HG03025 (cell line): ENCODE results near the gene WDR11.
"Not testable (repeated sequence)": the region's sequence is repeated elsewhere in the genome, so short reads cannot be mapped to it uniquely, and the experiment has no call there.

Source experiments
- ATAC-seq: cut with Tn5 transposase; IDR thresholded peaks from one replicate; pipeline ENCODE4 v1.9.1; 2021; ENCODE audit warnings: mild to moderate bottlenecking, moderate library complexity; ENCODE audit not compliant: unreplicated experiment, low FRiP score

Gene WDR11

GRCh38 chr10:120838941-120839340 lies 12.2 kb upstream of the WDR11 start:
- ATAC-seq: no peak

- ATAC-seq: no peak
Measured at GRCh38 chr10:120841522-120842189, 9.5 kb upstream of the WDR11 start.

DNA sequence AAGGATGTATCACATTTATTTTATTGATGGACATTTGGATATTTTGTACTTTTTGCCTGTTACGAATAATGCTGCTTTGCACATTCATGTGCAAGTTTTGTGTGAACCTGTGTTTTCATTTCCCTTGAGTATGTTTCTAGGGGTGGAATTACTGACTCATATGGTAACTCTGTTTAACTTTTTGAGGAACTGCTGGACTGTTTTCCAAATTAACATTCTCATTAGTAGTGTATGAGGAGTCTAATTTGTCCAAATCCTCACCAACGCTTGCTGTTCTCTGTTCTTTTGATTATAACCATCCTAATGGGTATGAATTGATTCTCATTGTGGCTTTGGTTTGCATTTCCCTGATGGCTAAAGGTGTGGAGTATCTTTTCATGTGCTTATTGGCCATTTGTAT lies 3.2 kb downstream of the WDR11 start:
- no peak for ATAC-seq

GRCh38 chr10:120861178-120861855 lies 10.2 kb downstream of the WDR11 start:
- ATAC-seq: no peak

- ATAC-seq: no peak
Measured at GRCh38 chr10:120873741-120874140, 22.6 kb downstream of the WDR11 start.

GRCh38 chr10:120883071-120883470 lies 31.9 kb downstream of the WDR11 start:
- no peak for ATAC-seq

DNA sequence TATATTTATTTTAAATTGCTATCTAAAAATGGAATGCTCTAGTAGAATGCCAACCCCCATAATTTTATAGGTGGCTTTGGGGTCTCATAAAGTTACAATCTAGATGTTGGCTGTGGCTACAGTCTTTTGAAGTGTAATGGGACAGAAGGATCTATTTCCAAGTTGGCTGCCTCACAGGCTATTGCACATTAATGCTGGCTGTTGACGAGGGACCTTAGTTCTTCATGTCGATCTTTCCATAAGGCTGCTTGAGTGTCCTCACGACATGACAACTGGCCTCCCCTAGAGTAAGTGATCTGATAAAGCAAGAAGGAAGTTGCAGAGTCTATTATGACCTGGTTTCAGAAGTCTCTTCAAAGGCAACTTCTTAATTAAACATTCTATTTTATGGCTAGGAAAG lies 36.3 kb downstream of the WDR11 start:
- no peak for ATAC-seq

DNA sequence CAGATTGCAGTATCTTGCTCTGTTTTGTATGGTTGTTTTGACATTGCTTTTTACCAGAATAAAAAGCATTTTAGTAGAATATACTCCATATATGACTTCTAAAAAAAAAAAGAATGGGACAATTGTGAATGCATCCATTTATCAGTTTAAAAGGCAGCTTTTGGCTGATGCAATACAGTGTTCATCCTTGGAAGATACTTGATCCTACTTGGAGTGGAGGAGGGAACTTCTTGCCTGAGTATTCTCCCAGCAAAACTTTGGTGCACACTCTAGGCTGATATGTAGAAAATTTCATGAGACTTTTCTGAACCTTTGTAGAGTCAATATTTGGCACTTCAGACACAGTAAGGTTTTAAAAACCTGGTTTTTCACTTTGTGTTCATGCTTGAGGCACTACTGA lies 40.2 kb downstream of the WDR11 start:
- ATAC-seq: no peak

- no peak for ATAC-seq
Measured at GRCh38 chr10:120894556-120894955, 43.4 kb downstream of the WDR11 start.

GRCh38 chr10:120897343-120897742 lies 46.2 kb downstream of the WDR11 start:
- no peak for ATAC-seq

DNA sequence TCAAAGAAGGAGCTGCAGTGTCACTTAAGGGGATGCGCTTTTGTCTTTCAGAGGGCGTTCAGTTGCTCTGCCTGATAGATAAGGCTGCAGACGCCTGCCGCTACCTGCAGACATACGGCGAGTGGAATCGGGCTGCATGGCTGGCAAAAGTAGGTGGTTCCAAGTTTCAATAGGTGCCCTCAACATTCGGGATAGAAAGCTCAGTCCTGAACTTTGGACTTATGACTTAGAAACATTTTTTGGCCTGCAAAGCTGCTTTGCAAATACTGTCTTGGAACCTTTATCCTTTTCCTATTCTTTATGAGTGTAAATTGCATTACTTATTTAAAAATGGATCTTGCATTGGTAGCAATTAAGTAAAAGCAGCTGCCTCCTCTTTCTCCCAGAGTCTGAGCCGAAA lies 54.1 kb downstream of the WDR11 start:
- ATAC-seq: no peak

- no peak for ATAC-seq
Measured at GRCh38 chr10:120917521-120918250, 66.5 kb downstream of the WDR11 start.

- ATAC-seq: not testable (repeated sequence)
Measured at GRCh38 chr10:120923886-120924285, 72.7 kb downstream of the WDR11 start.

DNA sequence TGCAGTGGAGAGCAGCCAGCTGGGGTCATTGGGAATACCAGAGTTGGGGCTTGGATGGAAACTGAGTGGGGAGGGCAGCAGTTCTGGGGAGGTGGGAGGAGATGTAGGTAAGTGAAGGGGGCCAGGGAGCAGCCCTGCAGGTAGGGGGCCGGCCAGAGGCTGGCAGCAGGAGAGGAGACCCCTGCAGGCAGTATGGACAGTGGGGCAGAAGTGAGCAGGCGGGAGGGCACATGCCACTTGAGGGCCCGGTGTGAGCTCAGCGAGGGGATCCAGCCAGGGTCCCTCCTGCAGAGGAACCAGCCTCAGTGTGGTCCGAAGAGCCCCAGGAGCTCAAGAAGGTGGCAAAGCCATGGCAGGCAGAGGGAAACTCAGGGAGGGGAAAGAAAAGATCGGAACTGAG lies 75.4 kb downstream of the WDR11 start:
- no peak for ATAC-seq

DNA sequence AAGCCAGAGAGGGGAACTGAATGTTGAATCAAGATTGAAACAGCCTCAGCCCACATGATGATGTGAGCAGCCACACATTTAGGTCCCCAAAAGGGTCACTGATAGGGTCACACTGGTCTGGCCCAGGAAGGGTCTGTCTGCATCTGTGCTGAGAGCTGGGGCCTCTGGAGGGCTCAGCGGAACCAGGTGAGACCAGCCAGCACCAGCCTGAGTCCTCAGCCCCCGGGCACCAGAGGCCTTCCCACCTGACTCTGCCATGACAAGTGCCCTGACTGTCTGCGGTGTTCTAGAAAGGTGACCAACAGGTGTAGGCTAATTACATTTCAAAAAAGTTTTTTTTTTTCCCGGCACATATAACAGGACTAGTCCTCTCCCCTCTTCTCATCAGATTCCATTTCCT lies 76.2 kb downstream of the WDR11 start:
- ATAC-seq: no peak

DNA sequence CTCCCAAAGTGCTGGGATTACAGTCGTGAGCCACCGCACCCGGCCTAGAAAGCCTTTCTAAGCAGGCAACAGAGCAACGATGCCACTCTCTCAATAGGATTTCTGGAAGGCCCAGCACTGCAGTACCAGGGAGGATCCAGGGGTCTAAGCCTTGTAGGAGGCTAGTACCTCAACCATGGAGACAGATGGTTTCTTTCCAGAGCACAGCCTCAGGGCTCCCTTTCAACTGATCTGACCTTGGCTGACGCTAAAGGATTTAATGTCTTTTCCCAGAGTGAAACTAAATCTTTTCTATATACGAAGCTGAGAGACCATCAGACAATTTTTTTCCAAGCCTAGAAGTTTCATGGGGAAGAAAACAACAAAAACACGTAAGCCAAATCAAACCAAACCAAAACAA lies 78.0 kb downstream of the WDR11 start:
- no peak for ATAC-seq

DNA sequence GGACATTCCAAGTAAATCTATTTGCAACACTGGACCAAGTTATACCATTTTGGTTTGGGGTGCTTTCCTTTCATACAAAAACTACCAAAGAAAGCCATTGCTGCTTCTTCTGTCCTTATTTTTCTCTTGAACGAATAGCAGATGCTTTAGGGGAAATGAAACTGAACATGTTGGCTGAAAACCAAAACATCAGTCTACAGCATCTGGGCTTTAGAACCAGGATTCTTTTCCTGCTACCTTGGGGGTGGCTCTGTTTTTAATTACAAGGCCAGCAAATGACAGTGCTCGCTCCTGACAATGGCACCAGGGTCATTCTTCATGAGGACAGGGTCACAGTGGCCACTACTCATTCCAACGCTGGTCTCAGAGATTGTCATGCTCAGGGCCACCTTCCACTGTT lies 80.3 kb downstream of the WDR11 start:
- ATAC-seq: no peak

- ATAC-seq: no peak
Measured at GRCh38 chr10:120931999-120932398, 80.8 kb downstream of the WDR11 start.

DNA sequence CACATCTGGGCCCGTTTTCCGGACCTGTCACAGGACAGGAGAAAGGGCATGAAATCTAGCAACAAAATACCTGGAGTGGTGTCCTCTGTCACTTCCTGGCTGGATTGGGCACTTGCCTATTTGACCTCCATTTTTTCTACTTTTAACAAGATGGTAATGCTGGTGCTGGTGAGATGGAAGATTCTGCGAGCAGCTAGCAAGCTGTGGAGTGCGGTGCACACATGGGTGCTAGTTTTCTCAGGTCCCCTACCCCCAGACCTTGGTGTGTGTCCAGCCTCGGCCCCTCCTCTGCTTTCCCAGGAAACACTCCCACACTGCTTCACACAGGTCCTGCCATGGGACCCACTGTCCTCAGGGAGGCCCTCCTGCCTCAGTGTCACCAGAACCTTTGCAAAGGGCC lies 87.7 kb downstream of the WDR11 start:
- ATAC-seq: no peak

GRCh38 chr10:120940299-120940900 lies 89.2 kb downstream of the WDR11 start:
- no peak for ATAC-seq

DNA sequence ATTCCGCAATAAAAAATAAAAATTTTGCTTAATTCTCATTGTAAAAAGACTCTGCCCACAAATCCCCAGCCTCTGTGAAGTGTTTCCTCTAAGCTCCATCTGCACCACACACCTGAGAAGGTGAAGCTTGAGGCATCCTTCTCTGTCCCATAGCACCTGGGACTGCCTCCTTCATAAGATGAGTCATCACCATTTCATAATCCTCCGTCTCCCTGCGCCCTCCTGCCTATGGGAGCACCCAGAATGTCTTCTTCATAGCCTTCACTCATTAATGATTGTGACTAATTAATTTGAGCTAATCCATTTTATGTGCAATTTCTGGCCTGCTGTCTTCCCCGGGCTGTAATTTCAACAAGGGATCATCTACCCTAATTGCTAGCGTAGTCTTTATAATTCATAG lies 90.3 kb downstream of the WDR11 start:
- no peak for ATAC-seq
